GM21786 (cell line): ENCODE results near the gene TBPL1.
A peak's percentile ranks its signal among the peaks of the same experiment; 100 is the strongest.
"Not testable (repeated sequence)": the region's sequence is repeated elsewhere in the genome, so short reads cannot be mapped to it uniquely, and the experiment has no call there.

Experiments used
- ATAC-seq: cut with Tn5 transposase; IDR thresholded peaks from one replicate; pipeline ENCODE4 v1.9.1; 2021; ENCODE audit not compliant: unreplicated experiment

Gene TBPL1

DNA sequence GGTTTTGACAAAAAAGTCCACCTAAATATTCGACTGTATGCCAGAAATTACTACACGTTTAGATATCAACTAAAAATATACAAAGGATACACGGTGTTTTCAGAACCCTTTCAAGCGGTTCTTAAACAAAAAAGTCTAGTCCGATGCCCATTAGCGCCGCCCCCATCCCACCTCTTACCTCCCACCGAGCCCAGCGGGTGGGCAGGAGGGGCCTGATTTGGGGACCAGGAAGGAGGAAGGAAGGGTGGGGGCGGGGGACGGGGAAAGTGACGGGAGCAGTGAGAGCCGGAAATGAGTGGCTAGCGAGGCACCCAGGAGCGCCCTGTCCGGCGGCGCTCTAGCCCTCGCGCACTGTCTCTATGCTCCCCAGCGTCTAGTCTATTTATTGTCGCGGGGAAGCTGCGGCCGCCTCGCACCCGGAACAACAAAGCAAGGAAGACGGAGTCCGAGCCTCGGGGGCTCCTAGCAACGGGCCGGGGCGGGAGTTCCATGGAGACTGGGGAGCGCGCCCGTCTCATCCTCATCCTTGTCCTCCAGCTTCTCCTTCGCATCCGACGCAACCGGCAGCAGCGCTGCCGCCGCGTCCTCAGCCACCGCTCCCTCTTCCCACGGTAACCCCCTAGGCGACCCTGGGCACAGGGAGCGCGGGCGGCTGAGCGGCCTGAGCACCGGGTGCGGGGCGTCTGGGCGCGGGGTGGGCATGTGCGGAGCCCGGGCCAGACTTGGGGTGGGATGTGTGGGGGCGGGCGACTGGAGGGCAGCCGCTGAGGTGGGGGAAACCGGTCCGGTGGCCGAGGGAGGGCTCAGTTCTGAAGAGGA, at the start of gene TBPL1:
TSS of gene TBPL1 (plus strand) at position 410 of the 819 bp plus-strand sequence. CDS start 26,902 bp downstream, outside the sequence.
- ATAC-seq: peak; percentile 80

DNA sequence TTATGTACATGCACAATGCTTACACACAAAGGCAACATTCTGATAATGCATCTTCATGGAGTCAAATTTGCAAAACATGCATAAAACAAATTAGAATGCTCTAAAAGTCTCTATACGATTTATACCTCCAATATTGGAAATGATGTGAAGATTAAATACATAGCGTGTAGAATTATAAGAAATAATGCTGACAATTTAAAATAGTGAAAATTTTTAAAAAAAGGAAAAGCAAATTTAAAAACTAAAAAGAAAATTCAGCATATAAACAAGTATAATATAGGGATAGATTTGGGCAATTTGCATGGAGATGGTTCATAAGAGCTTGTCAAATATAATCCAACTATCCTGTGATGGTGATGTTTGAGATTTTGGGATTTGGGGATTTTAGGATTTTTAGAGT, 49.2 kb upstream of the TBPL1 start:
- ATAC-seq: no peak

DNA sequence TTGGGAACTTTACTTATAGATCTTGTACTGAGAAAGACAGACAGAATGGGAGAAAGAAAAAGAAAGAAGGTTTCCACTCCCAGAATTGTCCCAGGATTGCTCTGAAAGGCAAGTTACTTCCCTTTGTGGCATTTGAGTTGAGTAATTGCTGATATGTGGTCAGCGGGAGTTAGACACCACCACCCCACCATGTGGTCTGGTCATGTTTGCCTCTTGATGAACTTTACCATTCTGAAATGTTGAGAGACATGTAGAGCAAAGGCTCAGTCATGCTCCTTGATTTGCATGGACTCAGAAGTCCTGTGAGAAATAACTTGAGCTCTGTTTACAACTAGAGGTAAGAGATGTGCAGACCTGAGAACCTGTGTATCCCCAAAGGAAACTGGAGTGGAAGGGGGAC, 47.0 kb upstream of the TBPL1 start:
- no peak for ATAC-seq

DNA sequence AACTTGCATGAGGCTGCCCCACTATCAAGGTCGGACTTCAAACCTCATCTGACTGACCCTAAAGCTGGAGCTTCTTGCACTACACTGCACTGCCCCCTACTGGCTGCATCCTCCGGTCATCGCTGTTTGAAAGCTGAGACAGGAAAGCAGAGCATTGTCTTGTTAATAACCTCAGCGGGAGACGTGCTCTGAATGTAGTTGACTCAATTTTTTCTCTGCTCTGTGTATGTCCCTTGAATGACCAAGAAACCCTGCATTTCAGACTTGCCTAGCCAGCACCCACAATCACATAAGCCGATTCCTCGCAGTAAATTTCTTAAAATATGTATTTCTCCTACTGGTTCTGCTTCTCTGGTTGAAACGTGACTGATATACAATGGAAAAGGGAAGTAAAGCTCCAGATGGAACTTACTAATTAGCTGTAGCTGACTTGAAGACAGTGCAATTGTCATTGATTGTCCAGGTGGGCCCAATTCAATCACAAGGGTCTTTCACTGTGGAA, 36.3 kb upstream of the TBPL1 start:
- ATAC-seq: peak; percentile 79

DNA sequence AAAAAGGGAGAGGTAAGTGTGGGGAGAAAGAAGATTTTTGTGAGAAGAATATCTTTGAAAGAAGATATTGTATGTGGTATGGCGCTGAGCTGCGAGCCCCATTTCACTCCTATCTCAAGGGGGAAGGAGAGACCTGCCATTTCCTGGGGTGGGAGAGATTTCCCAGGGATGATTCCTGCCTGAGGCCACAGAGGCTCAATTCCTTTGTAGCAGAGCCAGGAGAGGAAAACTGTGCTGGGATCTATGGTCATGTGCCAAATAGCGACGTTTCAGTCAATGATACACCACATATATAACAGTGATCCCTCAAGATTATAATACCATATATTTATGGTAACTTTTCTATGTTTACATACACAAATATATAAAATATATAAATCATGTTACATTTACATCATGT, 35.2 kb upstream of the TBPL1 start:
- no peak for ATAC-seq

DNA sequence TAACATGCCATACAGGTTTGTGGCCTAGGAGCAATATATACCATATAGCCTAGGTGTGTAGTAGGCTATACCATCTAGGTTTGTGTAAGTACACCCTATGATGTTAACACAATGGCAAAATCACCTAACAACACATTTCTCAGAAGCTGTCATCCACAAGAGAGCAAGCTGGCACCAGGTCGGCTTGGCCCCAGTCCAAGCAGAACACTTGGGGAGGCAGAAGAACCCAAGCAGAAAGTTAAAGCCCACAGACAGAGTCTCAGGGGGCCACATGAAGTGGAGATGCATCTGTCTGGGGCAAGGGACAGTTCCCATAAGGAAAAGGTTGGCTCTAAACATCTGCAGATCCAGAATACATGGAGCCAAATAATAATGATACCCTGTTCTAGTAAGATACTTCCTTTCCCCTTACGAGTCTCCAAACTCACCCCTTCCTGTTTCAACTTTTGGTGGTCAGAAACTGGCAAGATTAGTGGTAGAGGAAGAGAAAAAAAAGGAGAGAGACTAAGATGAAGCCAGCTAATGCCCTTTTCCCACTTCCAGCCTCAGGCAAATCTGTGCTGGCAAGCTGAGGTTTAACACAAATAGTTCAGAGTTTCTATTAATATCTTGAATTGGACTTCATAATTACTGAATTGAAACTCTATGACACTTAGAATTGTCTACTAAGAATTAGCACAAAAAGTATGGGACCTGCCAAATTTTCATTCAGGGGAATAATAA, 34.7 kb upstream of the TBPL1 start:
- ATAC-seq: no peak

DNA sequence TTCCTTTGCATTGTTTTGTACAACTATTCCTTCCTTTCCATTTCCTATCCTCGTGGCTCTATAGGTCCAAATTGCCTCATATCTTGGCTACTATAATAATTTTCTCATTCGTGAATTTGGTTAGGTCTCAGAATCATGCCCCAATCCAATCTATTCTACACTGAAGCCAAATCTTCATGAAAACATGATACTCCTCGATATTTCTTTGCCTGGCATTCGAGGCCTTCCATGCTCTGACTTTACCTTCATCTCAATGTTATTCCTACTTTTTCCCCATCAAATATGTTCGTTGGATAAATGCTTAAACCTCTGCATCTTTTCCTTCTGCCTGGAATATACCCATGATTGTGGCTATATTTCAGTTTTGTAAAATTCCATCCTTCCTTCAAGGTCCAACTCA, 33.7 kb upstream of the TBPL1 start:
- ATAC-seq: no peak

DNA sequence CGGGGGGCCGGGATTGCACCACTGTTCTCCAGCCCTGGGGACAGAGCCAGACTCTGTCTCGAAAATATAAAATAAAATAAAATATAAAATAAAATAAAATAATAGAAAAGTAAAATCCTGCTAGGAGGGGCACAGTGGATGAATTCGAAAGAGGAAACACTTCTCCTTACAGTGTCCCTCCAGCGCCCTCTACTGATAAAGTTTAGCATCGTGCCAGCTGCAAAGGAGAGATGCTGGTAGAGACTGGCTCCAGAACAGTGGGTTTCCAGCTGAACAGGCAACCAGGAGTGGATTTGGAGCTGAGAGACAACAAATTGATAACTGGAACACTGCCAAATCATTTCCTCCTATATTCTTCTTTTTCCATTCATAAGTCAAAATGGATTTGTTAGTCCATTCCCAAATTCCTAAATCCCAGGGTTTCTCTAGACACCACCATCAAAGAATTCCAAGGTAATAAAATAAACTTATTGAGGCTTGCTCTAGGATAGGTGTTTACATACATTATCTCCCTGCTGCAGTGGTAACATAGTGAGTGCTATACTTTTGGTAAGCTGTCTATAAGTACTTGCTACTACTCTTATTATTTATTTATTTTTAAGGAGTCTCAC, 31.7 kb upstream of the TBPL1 start:
- peak; percentile 61 for ATAC-seq

DNA sequence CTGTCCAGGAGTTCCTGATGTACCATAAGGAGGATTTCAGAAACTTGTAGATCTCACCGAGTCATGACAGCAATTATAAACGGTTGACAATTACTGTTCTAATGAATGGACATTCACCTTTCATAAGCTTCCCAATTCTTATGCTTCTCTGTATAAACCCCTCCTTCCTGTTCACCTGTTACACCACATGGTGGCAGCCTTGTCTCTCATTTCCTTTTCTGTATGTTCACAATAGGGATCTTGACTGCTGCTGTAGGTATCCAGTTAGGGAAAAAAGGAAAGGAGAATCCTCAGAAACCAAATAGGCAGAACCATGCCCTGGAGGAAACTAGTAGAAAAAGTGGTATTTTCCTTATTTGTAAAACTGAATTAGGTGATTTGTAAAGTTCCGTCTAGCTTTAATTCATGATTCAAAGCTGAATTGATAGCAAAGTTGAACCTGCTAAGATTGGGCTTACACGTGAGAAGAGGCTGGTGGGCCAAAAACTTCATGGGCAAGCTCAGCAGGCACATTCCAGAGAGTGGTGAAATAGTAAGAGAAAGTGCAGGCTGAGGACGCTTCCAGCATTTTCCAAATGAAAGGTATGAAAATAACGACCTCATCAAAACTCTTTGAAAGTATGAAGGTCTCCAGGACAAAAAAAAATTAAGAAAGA, 29.0 kb upstream of the TBPL1 start:
- ATAC-seq: peak; percentile 82

DNA sequence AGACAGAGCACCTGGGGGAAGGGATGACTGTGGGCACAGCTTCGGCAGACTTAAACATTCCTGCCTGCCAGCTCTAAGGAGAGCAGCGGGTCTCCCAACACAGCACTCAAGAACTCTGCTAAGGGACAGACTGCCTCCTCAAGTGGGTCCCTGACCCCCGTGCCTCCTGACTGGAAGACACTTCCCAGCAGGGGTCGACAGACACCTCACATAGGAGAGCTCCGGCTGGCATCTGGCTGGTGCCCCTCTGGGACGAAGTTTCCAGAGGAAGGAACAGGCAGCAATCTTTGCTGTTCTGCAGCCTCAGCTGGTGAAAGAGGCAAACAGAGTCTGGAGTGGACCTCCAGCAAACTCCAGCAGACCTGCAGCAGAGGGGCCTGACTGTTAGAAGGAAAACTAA, 21.8 kb upstream of the TBPL1 start:
- not testable (repeated sequence) for ATAC-seq

DNA sequence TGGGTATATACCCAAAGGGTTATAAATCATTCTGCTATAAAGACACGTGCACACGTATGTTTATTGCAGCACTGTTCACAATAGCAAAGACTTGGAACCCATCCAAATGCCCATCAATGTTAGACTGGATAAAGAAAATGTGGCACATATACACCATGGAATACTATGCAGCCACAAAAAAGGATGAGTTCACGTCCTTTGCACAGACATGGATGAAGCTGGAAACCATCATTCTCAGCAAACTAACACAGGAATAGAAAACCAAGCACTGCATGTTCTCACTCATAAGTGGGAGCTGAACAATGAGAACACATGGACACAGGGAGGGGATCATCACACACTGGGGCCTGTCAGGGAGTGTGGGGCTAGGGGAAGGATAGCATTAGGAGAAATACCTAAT, 16.7 kb upstream of the TBPL1 start:
- not testable (repeated sequence) for ATAC-seq

DNA sequence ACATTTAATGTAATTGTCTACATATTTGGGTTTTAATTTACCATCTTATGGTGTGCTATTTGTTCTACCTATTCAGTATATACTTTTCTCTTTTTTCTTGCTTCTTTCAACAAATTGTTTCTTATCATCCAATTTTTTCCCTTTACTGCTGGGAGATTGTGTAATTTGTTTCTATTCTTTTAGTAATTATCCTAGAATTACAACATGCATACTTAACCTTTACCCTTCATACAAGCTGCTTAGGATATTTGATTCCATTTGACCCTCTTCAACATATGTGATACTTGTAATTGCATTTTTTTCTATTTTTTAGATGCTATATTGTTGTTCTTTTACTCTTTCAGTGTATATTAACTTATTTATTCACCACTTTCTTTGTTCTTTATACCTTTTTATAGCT, 15.1 kb upstream of the TBPL1 start:
- ATAC-seq: no peak

DNA sequence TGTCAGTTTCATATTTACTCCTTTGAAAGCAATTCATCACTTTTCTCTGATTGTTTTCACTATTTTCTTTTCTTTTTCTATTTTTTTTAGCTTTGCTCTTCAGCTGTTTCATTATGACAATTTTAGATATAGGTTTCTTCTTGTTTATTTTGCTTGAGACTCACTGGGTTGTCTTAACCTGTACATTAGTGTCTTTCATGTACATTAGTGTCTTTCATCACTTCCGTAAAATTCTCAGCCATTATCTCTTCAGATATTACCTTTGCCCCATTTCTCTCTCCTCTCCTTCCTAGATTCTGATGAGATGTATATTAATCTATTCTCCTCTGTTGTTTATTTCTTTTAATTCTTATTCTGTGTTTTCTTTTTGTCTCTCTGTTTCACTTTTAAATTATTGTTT, 14.5 kb upstream of the TBPL1 start:
- ATAC-seq: no peak

DNA sequence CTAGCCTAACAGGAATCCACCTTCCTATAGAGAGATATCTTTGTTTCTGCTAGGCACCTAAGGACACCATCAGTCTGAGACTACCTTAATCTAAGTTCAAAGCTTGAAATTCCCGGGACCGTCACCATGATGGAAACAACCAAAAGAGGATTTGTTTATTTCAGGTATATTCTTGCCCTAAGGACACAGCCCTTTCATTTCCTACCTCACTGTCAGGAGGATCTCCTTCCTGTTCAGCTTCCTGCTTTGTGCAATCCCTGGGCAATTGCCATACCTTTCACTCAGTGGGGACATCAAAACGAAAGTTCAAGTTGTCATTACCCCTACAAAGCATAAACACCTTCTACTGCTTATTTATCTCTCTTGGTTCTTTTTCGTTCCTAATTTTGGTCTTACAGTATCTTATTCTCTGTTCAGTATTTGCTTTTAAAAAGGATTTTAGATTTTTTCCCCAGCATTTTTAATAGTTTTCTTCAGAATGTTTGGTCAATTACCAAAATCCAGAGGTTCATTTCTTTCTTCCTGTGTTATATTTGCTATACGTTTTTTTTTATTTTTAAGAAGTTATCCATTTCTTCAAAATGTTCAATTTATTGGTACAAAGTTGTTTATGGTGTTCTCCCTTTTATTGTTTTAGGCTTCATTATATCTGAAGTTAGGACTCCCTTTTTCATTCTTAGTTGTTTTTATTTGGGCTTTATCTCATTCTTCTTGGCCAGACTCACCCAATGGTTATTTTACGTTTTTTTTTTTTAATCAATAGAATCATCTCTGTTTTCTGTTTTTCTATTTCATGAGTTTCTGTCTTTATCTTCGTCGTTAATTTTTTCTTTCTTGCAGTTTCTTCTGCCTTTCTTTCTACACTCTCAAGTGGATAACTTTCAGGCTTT, 13.0 kb upstream of the TBPL1 start:
- no peak for ATAC-seq

DNA sequence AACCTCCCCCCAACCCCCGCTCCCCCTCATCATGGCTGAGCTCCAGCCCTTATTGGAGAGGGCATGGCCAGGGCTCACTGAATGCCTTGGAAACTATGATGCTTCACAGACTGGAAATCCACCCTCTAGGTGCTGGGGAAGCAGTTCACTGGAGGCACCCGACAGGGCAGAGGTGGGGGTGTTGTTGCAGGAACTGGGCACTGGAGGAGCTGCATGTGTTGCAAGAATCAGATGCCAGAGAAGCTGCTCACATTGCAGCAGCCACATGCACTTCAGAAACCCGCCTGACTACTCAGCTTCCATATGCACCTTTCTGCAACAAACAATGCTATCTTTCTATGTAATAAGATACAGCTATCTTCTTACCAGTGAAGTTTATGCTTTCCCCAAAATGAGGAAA, 7.9 kb upstream of the TBPL1 start:
- ATAC-seq: no peak

DNA sequence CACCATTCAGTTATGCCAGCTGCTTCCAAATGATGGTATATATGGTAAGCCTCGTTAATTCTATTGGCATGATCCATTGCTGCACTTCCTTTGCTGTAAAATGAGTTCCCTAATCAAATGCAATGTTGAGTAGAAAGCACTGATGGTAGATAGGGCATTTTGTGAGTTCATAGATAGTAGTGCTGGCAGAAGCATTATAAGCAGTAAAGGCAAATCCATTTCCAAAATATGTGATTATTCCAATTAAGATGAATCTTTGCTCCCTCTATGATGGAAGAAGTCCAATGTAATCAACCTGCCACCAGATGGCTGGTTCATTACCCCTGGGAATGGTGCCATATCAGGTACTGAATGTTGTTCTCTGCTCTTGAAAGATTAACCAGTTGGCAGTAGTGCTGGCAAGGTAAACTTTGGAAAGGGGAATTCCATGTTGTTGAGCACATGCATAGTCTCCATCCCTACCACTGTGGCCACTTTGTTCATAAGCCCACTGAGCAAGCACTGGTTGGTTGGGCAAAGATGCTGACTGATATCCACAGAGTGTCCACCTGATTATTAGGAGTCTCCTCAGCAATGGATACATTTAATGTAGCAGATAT, 5.6 kb upstream of the TBPL1 start:
- no peak for ATAC-seq

DNA sequence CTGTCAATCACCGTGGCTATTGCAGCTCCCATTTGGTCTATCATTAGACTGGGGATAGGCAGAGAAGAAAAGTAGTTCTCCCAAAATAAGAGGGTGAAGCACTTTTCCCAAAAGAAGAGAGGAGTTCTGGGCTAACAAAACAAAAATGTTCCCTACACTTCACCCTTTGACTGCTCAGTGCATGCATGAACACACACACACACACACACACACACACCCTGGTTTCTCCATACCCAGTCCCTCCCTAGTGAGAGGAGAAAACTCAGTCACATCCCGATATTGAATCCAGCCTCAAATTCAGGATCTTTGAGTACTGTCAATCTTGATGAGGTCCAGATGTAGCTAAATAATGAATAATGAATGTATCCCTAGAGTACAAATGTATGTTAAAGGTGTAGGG, 4.6 kb upstream of the TBPL1 start:
- ATAC-seq: no peak

DNA sequence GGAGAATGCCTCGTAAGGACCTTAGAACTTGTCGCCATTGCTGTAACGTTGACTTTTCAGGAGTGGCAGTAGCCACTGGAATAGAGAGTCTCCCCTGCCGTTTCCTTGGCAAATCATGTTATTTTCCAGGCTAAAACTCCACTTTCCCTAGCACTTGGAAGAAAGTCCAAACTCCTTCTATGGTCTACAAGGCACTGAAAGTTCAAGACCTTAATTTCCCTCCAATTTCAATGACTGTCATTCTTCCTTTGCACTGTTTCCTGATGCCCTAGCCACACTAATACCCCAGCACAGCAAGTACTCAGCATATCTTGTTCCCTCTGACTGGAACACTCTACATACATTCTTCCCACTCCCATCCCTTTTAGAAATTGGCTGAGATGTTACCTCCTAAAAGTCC, 1.8 kb upstream of the TBPL1 start:
- ATAC-seq: no peak

DNA sequence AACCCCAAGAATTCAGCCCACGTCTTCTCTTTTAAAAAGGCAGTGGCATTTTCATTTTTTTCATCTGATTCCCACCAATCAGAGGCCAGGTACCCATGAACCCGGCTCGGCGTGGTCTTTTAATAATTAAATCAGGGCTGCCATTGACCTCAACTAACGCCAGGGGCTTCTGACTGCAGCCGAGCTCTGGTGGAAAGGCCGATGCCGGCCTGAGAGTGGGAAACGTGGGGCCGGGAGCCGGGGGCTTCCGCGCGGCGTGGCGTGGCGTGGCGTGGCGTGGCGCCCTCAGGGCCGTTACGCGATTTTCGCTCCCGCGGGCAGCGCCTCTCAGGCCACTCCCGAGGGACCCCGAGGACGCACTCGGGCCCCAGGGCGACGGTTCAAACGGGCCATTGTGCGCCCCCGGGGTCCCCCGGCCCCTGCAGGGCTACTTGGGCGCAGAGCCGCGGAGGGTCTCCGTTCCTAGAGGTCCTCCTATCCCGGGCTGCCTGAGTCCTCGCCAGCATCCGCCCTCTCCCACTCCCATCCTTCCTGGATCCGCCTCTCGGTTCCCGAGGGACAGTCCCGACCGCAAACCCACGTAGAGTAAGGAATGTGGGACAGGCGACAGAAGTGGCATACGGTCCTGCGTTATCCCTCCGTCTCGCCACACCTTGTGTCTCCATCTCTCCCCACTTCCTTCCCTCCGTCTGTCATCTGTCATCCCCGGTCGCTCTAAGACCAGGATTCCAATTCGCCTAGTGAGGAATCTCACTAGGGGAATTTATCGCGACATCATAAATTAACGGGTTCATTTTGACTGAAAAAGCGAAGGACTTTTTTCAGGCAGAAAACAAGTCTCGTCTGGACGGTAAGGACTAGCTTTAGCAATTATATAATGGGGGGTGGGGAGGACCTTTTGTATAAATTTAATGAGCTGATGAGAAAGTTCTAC, 876 bp upstream of the TBPL1 start:
- ATAC-seq: peak; percentile 57
